ENCODE measurements around the gene TMEM219. TPM values are rescaled to one million over a fixed set of nuclear protein-coding genes. Genes with fewer than 3 reads are reported as not detected.

TMEM219 gene
- total RNA-seq, 6 experiments from 2014 or later = 49.9 to 75.9 (median 57.1) TPM

DNA sequence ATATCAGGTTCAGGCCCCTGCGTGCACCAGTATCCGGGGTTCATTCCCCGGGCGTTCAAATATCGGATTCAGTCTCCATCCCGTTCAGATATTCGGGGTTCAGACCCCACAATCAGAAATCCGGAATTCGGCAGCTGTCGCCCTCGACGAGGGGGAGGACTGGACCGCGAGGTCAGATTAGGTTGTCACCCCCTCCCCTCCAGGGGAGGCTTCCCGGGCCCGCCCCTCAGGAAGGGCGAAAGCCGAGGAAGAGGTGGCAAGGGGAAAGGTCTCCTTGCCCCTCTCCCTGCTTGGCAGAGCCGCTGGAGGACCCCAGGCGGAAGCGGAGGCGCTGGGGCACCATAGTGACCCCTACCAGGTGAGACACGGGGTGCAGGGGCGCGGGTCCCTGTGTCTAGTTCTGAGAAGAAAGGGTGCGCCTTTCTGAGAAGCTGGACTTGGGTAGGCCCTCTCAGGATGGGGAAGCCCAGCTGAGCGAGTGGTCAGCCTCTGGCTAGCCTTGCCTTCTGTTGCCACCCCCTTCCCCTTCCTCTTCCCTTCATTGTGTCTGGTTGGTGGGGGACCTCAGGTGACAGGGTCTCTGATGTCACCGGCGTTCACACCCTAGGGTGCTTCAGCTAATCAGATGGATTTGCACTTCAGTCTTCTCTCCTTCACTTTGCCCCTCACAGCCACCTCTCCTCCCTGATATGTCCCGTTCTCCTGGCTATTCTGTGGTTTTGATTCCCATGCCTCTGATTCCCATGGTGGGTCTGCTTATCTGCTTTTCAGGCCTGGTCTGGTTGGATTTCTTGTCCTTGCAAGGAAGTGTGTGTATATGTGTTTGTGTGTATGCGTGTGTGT lies 12.6 kb downstream of the TMEM219 start:
- H3K27ac ChIP-seq = peak overlapping the region; percentile 56 to 87 (median 74)
- TF ChIP-seq, protein P1, sequence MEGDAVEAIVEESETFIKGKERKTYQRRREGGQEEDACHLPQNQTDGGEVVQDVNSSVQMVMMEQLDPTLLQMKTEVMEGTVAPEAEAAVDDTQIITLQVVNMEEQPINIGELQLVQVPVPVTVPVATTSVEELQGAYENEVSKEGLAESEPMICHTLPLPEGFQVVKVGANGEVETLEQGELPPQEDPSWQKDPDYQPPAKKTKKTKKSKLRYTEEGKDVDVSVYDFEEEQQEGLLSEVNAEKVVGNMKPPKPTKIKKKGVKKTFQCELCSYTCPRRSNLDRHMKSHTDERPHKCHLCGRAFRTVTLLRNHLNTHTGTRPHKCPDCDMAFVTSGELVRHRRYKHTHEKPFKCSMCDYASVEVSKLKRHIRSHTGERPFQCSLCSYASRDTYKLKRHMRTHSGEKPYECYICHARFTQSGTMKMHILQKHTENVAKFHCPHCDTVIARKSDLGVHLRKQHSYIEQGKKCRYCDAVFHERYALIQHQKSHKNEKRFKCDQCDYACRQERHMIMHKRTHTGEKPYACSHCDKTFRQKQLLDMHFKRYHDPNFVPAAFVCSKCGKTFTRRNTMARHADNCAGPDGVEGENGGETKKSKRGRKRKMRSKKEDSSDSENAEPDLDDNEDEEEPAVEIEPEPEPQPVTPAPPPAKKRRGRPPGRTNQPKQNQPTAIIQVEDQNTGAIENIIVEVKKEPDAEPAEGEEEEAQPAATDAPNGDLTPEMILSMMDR (IDR thresholded peaks at IDR 0.05) = no peak
- TF ChIP-seq POLR2A (IDR thresholded peaks at IDR 0.05) = no peak
- DNase-seq = peak in 2 of 3 donors; percentile 48 to 53
- no peaks in the 10 kb centered on the region for H3K27me3 ChIP-seq
- H3K4me3 ChIP-seq = peak overlapping the region; percentile 79 to 98 (median 95)
- intact Hi-C loops (cut with DNase I) = no loop called here
- peaks cover 0 to 22% (median 10%) of the 10 kb centered on the region in 4 donors for H3K4me1 ChIP-seq
- peak in 1 of 4 donors; percentile 18 for ATAC-seq
- H3K9me3 ChIP-seq = no peaks in the 10 kb centered on the region
- H3K36me3 ChIP-seq = peaks cover 2 to 26% (median 13%) of the 10 kb centered on the region in 4 donors
- WGBS (ENCODE audit: insufficient coverage, low coverage, low lambda C conversion rate, missing lambda C conversion rate) = 5% methylated on average over 11 of the region's 31 CpGs

DNA sequence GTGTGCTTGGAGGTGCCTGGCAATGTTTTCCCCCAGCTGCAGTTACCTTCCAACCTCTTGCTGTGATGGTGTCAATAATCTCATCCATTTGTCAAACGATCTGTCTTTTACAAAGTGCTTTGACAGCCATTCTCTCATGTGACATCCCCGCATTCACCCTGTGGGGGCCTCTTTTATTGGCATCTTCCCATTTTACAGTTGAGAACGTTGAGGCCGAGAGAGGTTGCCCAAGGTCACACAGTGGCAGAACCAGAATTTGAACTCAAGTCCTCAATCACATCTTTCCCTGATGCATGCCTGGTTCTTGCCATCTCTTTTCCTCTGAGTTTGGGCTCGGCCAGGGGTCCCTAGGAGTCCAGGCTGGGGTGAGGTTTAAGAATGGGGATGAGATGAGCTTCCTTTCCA lies 13.3 kb downstream of the TMEM219 start:
- no peaks in the 10 kb centered on the region for H3K9me3 ChIP-seq
- no peak for TF ChIP-seq POLR2A (IDR thresholded peaks at IDR 0.05)
- TF ChIP-seq, protein P1 (IDR thresholded peaks at IDR 0.05) = no peak
- peaks cover 5 to 32% (median 16%) of the 10 kb centered on the region in 4 donors for H3K36me3 ChIP-seq
- no peak overlapping the region for H3K27ac ChIP-seq
- 40% methylated on average over 4 of the region's 5 CpGs for WGBS (ENCODE audit: insufficient coverage, low coverage, low lambda C conversion rate, missing lambda C conversion rate)
- no peaks in the 10 kb centered on the region for H3K27me3 ChIP-seq
- peaks cover 0 to 22% (median 10%) of the 10 kb centered on the region in 4 donors for H3K4me1 ChIP-seq
- no peak for ATAC-seq
- intact Hi-C loops (cut with DNase I) = no loop called here
- DNase-seq = no peak
- H3K4me3 ChIP-seq = peak overlapping the region; percentile 79 to 98 (median 95)

DNA sequence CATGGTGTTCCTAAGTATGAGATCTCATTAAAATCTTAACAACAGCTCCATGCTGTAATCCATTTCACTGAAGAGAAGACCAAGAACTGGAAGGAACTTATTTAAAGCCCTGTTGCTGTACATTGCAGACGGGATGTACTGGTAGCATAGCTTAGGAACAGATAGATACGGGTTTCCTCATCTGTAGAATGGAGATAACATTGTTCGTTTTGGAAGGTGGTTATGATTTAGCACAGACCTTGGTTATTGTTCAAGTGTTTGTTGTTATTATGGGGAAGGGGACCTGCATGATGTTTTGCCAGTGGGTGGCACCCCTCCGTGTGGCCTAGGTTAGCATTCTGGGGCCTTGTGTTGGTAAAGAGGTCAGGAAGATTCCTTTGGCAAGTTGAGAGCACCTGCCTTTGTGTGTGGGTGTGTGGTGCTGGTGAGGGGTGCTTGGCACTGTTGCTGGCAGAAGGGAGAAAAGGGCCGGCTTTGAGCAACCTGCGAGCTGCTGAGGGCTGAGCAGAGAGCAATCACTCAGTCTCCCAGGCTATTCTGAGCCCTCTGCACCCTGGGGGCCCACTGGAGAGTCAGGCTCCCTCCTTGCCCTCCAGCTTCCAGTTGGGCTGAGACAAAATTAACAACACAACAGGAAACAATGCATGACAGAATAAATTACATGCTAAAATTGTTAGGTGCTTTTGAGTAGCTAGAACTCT lies 14.1 kb downstream of the TMEM219 start:
- Histone ChIP-seq H3K4me3 (peak overlapping the region in 1 of 3 donors; percentile 7), H3K27me3 (no peaks in the 10 kb centered on the region), H3K4me1 (peaks cover 0 to 22% (median 10%) of the 10 kb centered on the region in 4 donors), H3K27ac (peak overlapping the region in 1 of 3 donors; percentile 29), H3K9me3 (no peaks in the 10 kb centered on the region), H3K36me3 (peaks cover 5 to 40% (median 18%) of the 10 kb centered on the region in 4 donors)
- peak in 1 of 3 donors; percentile 46 for DNase-seq
- intact Hi-C loops (cut with DNase I) = no loop called here
- TF ChIP-seq, protein P1 (IDR thresholded peaks at IDR 0.05) = no peak
- TF ChIP-seq POLR2A (IDR thresholded peaks at IDR 0.05) = no peak
- ATAC-seq = no peak
- WGBS (ENCODE audit: insufficient coverage, low coverage, low lambda C conversion rate, missing lambda C conversion rate) = 34% methylated on average over 5 of the region's 6 CpGs

DNA sequence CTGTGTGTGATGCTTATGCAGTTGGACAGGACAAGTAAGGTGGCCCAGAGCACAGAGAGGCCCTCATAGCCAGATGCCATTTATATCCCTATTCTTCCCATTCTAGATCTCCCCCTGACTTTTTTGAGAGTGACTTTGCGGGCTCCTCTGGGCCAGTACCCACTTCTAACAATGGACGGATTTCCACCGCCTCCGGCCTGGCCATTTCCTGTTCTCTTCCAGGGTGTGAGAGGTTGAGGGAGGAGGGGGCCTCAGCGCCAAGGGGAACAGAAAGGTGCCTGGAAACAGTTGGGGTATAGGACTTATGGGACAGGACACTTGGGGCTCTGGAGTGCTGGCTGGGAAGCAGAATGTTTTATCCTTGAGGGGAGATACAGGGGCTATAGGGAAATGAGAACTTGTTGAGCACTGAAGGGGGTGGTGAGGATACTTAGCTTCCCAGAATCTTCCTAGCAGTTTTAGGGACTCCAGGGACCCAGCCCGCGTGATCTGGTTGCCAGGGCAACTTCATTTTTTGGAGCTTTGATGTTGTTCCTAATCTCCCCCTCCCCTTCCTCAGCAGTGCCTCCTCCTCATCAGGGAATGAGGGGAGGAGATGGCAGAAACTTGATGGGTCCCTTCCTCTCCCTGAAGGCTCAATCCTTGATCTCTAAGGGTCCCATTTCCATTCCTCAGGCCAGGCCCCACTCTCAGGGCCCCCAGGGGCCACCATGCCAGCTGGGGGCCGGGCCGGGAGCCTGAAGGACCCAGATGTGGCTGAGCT lies 15.4 kb downstream of the TMEM219 start:
- H3K36me3 ChIP-seq = peaks cover 5 to 46% (median 26%) of the 10 kb centered on the region in 4 donors
- H3K9me3 ChIP-seq = no peaks in the 10 kb centered on the region
- no peak for TF ChIP-seq POLR2A (IDR thresholded peaks at IDR 0.05)
- TF ChIP-seq, protein P1 (IDR thresholded peaks at IDR 0.05) = no peak
- peaks cover 0 to 22% (median 10%) of the 10 kb centered on the region in 4 donors for H3K4me1 ChIP-seq
- H3K27ac ChIP-seq = peak overlapping the region in 1 of 3 donors; percentile 16
- no peaks in the 10 kb centered on the region for H3K27me3 ChIP-seq
- H3K4me3 ChIP-seq = no peak overlapping the region
- DNase-seq (no peak), ATAC-seq (no peak)
- intact Hi-C loops (cut with DNase I) = no loop called here
- WGBS (ENCODE audit: insufficient coverage, low coverage, low lambda C conversion rate, missing lambda C conversion rate) = 88% methylated on average over 5 of the region's 9 CpGs

Measured in right lobe of liver (tissue), 6 donors.